IMR-90 (cell line): ENCODE results near the gene PLA2G4D. TPM values are rescaled to one million over a fixed set of nuclear protein-coding genes. Genes with fewer than 3 reads are reported as not detected.

Source experiments
- ATAC-seq: fragments of 200-7000 bp; cut with Tn5 transposase; 2 replicates; pipeline ENCODE4 v1.9.1; 2020; ENCODE audit warnings: low read depth, mild to moderate bottlenecking, moderate library complexity
- BruUV-seq: library from RNA; stranded (reverse); fragments of 400-500 nt; replicated peaks from 2 replicates; lab custom pipeline; 2021; lab: Mats Ljungman, UMichigan
- CTCF ChIA-PET: fragments of 300-600 bp; formaldehyde crosslinking; extraction: SDS; loops from one replicate; lab custom pipeline; 2021; ENCODE audit warnings: antibody characterized with exemption; lab: Yijun Ruan, JAX
- POLR2A ChIA-PET: fragments of 300-600 bp; sonication (Branson Sonifier 250); formaldehyde crosslinking; loops from one replicate; lab custom pipeline; 2022; ENCODE audit warnings: antibody characterized with exemption; ENCODE audit not compliant: unreplicated experiment; lab: Charles Lee
- DNase-seq: peaks from one replicate; pipeline ENCODE4 v3.0.0; 2013
- H2AFZ ChIP-seq: replicated peaks from 2 replicates; pipeline ENCODE3; 2013; ENCODE audit warnings: low read length, mild to moderate bottlenecking; ENCODE audit not compliant: poor library complexity
- H2AK5ac ChIP-seq: 2 replicates; pipeline ENCODE4 v1.6.1; 2013; ENCODE audit warnings: low read depth, low read length, inconsistent platforms
- H2AK9ac ChIP-seq: replicated peaks from 2 replicates; pipeline ENCODE3; 2013; ENCODE audit warnings: mild to moderate bottlenecking, low read depth, low read length, moderate library complexity; ENCODE audit not compliant: poor library complexity
- H2BK120ac ChIP-seq: 2 replicates; pipeline ENCODE4 v1.6.1; 2013; ENCODE audit warnings: low read depth, low read length, inconsistent platforms
- H2BK15ac ChIP-seq: 3 replicates; pipeline ENCODE4 v1.6.1; 2013; ENCODE audit warnings: low read depth, low read length, inconsistent platforms
- H2BK20ac ChIP-seq: 2 replicates; pipeline ENCODE4 v1.6.1; 2013; ENCODE audit warnings: low read depth, mild to moderate bottlenecking, inconsistent platforms, low read length, moderate library complexity
- H2BK5ac ChIP-seq: 2 replicates; pipeline ENCODE4 v1.6.1; 2013; ENCODE audit warnings: mild to moderate bottlenecking, low read depth, low read length, inconsistent platforms; ENCODE audit not compliant: poor library complexity, severe bottlenecking
- H3K14ac ChIP-seq: replicated peaks from 2 replicates; pipeline ENCODE4 v1.6.1; 2013; ENCODE audit warnings: low read depth, low read length, inconsistent platforms
- H3K18ac ChIP-seq: 2 replicates; pipeline ENCODE4 v1.6.1; 2013; ENCODE audit warnings: low read depth, low read length, control low read depth
- H3K23ac ChIP-seq: 2 replicates; pipeline ENCODE4 v1.6.1; 2013; ENCODE audit warnings: low read depth, low read length, inconsistent platforms
- H3K27ac ChIP-seq: 2 replicates; pipeline ENCODE4 v1.5.1; 2013; ENCODE audit warnings: mild to moderate bottlenecking, control low read depth, low read length; ENCODE audit not compliant: insufficient read depth
- H3K27me3 ChIP-seq: 2 replicates; pipeline ENCODE4 v1.6.1; 2013; ENCODE audit warnings: low read length; ENCODE audit not compliant: control insufficient read depth, insufficient read depth
- H3K36me3 ChIP-seq: 2 replicates; pipeline ENCODE4 v1.6.1; 2013; ENCODE audit warnings: low read length, mixed read lengths; ENCODE audit not compliant: control insufficient read depth, insufficient read depth
- H3K4ac ChIP-seq: 2 replicates; pipeline ENCODE4 v1.6.1; 2013; ENCODE audit warnings: low read depth, low read length, inconsistent platforms
- H3K4me1 ChIP-seq: 2 replicates; pipeline ENCODE4 v1.6.1; 2013; ENCODE audit warnings: low read length, mixed read lengths; ENCODE audit not compliant: control insufficient read depth, insufficient read depth
- H3K4me2 ChIP-seq: 2 replicates; pipeline ENCODE4 v1.6.1; 2013; ENCODE audit warnings: low read depth, mild to moderate bottlenecking, control low read depth, low read length, moderate library complexity
- H3K4me3 ChIP-seq: 2 replicates; pipeline ENCODE4 v1.5.1; 2013; ENCODE audit warnings: low read depth, mild to moderate bottlenecking, control low read depth, low read length, moderate library complexity; ENCODE audit not compliant: insufficient read depth
- H3K56ac ChIP-seq: 2 replicates; pipeline ENCODE4 v1.6.1; 2013; ENCODE audit warnings: low read length, inconsistent platforms; ENCODE audit not compliant: insufficient read depth; ENCODE audit errors: extremely low read depth
- H3K79me1 ChIP-seq, 2 experiments: 2 replicates each; pipeline ENCODE4 v1.6.1; 2013; ENCODE audit warnings: low read length in 2 of 2, inconsistent platforms in 1 of 2, low read depth in 1 of 2
- H3K9ac ChIP-seq: 2 replicates; pipeline ENCODE4 v1.6.1; 2013; ENCODE audit warnings: low read depth, low read length, control low read depth
- H3K9me1 ChIP-seq: 2 replicates; pipeline ENCODE4 v1.6.1; 2013; ENCODE audit warnings: low read length, inconsistent platforms; ENCODE audit not compliant: insufficient read depth
- H3K9me3 ChIP-seq: 2 replicates; pipeline ENCODE4 v1.6.1; 2013; ENCODE audit warnings: low read length; ENCODE audit not compliant: control insufficient read depth, insufficient read depth
- H4K20me1 ChIP-seq: 2 replicates; pipeline ENCODE4 v1.6.1; 2013; ENCODE audit warnings: low read length, inconsistent platforms; ENCODE audit not compliant: insufficient read depth
- H4K5ac ChIP-seq: 2 replicates; pipeline ENCODE4 v1.6.1; 2013; ENCODE audit warnings: mild to moderate bottlenecking, low read depth, low read length, control low read depth
- H4K8ac ChIP-seq, 2 experiments: 2 replicates each; pipeline ENCODE4 v1.6.1; 2013; ENCODE audit warnings: low read depth in 2 of 2, low read length in 2 of 2, control low read depth in 1 of 2, inconsistent platforms in 1 of 2
- H4K91ac ChIP-seq: 2 replicates; pipeline ENCODE4 v1.6.1; 2013; ENCODE audit warnings: low read depth, low read length, inconsistent platforms; ENCODE audit not compliant: insufficient read depth
- BHLHE40 ChIP-seq: fragments of 150-350 bp; IDR thresholded peaks from 2 replicates; pipeline ENCODE4 v1.6.1; 2016; ENCODE audit warnings: mild to moderate bottlenecking, low read depth, low read length
- ELK1 ChIP-seq: fragments of 150-350 bp; IDR thresholded peaks from 2 replicates; pipeline ENCODE4 v1.6.1; 2016; ENCODE audit warnings: low read depth, mild to moderate bottlenecking, low read length, moderate library complexity, borderline replicate concordance
- FOS ChIP-seq: fragments of 150-350 bp; IDR thresholded peaks from 2 replicates; pipeline ENCODE4 v1.6.1; 2016; ENCODE audit warnings: low read depth, low read length
- MAZ ChIP-seq: IDR thresholded peaks from 2 replicates; pipeline ENCODE4 v1.6.1; 2012; ENCODE audit warnings: low read depth, mild to moderate bottlenecking, low read length, improper control_type of control experiment, moderate library complexity, borderline replicate concordance
- MXI1 ChIP-seq: IDR thresholded peaks from 2 replicates; pipeline ENCODE4 v1.6.1; 2012; ENCODE audit warnings: low read depth, mild to moderate bottlenecking, low read length, moderate library complexity, borderline replicate concordance
- NFE2L2 ChIP-seq: fragments of 150-350 bp; IDR thresholded peaks from 2 replicates; pipeline ENCODE4 v1.6.1; 2016; ENCODE audit warnings: low read depth, mild to moderate bottlenecking, low read length
- POLR2A ChIP-seq: IDR thresholded peaks from 2 replicates; pipeline ENCODE4 v1.6.1; 2012; ENCODE audit warnings: mild to moderate bottlenecking, low read depth, low read length
- RAD21 ChIP-seq: IDR thresholded peaks from 2 replicates; pipeline ENCODE4 v1.6.1; 2012; ENCODE audit warnings: low read length, improper control_type of control experiment
- RCOR1 ChIP-seq: IDR thresholded peaks from 2 replicates; pipeline ENCODE4 v1.6.1; 2012; ENCODE audit warnings: mild to moderate bottlenecking, low read length, improper control_type of control experiment; ENCODE audit not compliant: insufficient replicate concordance
- SMC3 ChIP-seq: fragments of 150-350 bp; IDR thresholded peaks from 2 replicates; pipeline ENCODE4 v1.6.1; 2016; ENCODE audit warnings: low read depth, mild to moderate bottlenecking, antibody characterized with exemption, low read length, moderate library complexity
- USF2 ChIP-seq: fragments of 150-350 bp; IDR thresholded peaks from 2 replicates; pipeline ENCODE4 v1.6.1; 2017; ENCODE audit warnings: mild to moderate bottlenecking, antibody characterized with exemption, low read length, low read depth
- WGBS, 2 experiments: methylation state at CpG; one replicate each; pipeline versions ENCODE4 v1.1.5 to v1.1.7; 2013; ENCODE audit warnings: missing lambda C conversion rate in 2 of 2; ENCODE audit not compliant: insufficient read length in 1 of 2; ENCODE audit errors: extremely low coverage in 2 of 2; 5-methylcytosine and 5-hydroxymethylcytosine counted together
- dilution Hi-C: fragments of 300-500 bp; cut with HindIII; formaldehyde crosslinking; loops from one replicate; pipeline ENCODE4 v1.14.3; 2018; ENCODE audit warnings: low sequenced_read_pairs; ENCODE audit not compliant: unreplicated experiment
- in situ Hi-C: fragments of 300-500 bp; cut with MboI; formaldehyde crosslinking; loops from 3 replicates; pipeline ENCODE4 v1.14.3; 2019; ENCODE audit warnings: low sequenced_read_pairs, inconsistent platforms, mixed read lengths
- intact Hi-C: fragments of 100-400 bp; cut with micrococcal nuclease; formaldehyde crosslinking; loops from 2 replicates; pipeline ENCODE4 v1.10.0; 2022
- polyA plus RNA-seq, 3 experiments: library from polyadenylated mRNA; depleted of rRNA; stranded (reverse); fragments of >200 nt; gene quantifications; 2 replicates each; pipeline ENCODE4 v1.2.3, GENCODE V29; 2012; ENCODE audit warnings: low replicate concordance in 1 of 3
- total RNA-seq: library from RNA; depleted of rRNA; stranded (reverse); fragments of >200 nt; gene quantifications from 2 replicates; pipeline ENCODE4 v1.2.3, GENCODE V29; 2012
- TF ChIP-seq, protein P1 (sequence below): conservative IDR thresholded peaks from 2 replicates; pipeline ENCODE4 v1.5.1; 2012; ENCODE audit warnings: mild to moderate bottlenecking, low read depth, low read length, improper control_type of control experiment

PLA2G4D gene
- total and polyA plus RNA-seq, 2 of the 4 experiments (the other 2 are of a cell fraction) = not detected

DNA sequence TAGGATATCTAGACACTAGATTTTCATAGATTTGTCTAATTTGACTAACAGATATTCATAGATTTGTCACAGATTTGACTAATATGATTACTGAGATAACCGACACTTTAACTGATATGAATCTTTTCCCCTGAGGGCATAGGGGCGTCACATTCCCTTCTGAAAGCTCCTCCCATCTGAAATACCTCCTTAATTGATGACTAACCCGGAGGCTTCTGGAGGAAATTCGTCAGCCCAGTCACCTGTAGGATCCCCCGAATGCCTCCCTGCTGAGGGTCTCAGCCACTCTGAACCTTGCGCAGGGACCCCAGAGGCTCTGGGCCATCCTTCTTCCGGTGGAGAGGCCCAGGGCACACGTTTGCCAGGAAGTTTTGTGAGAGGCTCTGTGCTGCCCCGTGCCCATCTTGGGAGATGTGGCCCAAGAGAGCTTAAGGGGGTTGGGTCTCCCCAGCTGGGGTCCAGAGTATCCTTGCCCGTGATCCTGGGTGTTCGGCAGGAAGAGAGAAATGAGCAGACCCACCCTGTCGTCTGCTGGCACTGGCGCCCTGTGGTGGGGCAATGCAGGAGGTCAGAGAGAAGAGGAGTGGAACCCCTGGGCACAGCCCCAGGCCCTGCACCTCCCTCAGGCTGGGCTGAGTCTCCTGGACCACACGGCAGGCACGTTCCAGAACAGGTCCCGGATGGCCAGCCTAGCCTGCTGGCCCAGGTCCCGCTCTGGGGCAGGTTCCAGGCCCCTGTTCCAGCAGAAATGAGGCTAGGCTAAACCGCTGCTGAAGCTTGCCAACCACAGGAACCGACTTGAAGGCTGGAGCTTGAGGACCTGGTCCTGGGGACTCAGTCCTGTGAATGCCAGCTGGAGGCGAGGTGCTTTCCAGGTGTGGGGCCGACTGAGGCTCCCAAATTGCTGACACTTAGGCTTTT lies 1.7 kb downstream of the PLA2G4D start:
- dilution Hi-C loops = no loop called here

More for the DNA sequence above, 1.7 kb downstream of the PLA2G4D start:
- TF ChIP-seq NFE2L2 (no peak), POLR2A (no peak), RCOR1 (no peak), MXI1 (no peak), RAD21 (no peak), BHLHE40 (no peak), MAZ (no peak), ELK1 (no peak), USF2 (no peak), FOS (no peak), SMC3 (no peak)
- TF ChIP-seq, protein P1, sequence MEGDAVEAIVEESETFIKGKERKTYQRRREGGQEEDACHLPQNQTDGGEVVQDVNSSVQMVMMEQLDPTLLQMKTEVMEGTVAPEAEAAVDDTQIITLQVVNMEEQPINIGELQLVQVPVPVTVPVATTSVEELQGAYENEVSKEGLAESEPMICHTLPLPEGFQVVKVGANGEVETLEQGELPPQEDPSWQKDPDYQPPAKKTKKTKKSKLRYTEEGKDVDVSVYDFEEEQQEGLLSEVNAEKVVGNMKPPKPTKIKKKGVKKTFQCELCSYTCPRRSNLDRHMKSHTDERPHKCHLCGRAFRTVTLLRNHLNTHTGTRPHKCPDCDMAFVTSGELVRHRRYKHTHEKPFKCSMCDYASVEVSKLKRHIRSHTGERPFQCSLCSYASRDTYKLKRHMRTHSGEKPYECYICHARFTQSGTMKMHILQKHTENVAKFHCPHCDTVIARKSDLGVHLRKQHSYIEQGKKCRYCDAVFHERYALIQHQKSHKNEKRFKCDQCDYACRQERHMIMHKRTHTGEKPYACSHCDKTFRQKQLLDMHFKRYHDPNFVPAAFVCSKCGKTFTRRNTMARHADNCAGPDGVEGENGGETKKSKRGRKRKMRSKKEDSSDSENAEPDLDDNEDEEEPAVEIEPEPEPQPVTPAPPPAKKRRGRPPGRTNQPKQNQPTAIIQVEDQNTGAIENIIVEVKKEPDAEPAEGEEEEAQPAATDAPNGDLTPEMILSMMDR = no peak
- H3K9me1 ChIP-seq = no peaks in the 10 kb centered on the region
- H2AK5ac ChIP-seq = no peak overlapping the region
- no peak overlapping the region for H4K91ac ChIP-seq
- H3K4me2 ChIP-seq = no peak overlapping the region
- H2BK5ac ChIP-seq = no peak overlapping the region
- H3K4me3 ChIP-seq = no peak overlapping the region
- H2BK120ac ChIP-seq = no peak overlapping the region
- BruUV-seq = no TSS peak
- H4K8ac ChIP-seq = no peak overlapping the region
- ATAC-seq (no peak), DNase-seq (no peak)
- no peak overlapping the region for H2BK15ac ChIP-seq
- no peak overlapping the region for H3K4ac ChIP-seq
- peaks cover 65% of the 10 kb centered on the region for H3K27me3 ChIP-seq
- POLR2A ChIA-PET = interaction anchor here (0.6 kb wide), 1 partner anchor 42 kb away, joined by 3 read pairs; no protein-coding TSS in a partner anchor
- no peak overlapping the region for H3K23ac ChIP-seq
- intact Hi-C loops = no loop called here
- H3K79me1 ChIP-seq = no peaks in the 10 kb centered on the region
- H3K14ac ChIP-seq = no peak overlapping the region
- H2AK9ac ChIP-seq = no peak overlapping the region
- no peak overlapping the region for H2BK20ac ChIP-seq
- H3K9me3 ChIP-seq = no peaks in the 10 kb centered on the region; the same call in 1 of the 2 replicates
- CTCF ChIA-PET = interaction anchor here (1.3 kb wide), 1 partner anchor 8 kb away, joined by 3 read pairs; no protein-coding TSS in a partner anchor
- H3K27ac ChIP-seq = no peak overlapping the region
- no peak overlapping the region for H3K56ac ChIP-seq
- H3K18ac ChIP-seq = no peak overlapping the region
- WGBS, 2 experiments = 72% methylated on average over 4 of the region's 21 CpGs; no CpG with 5 or more reads in 1 of the 2 experiments
- H4K20me1 ChIP-seq = no peaks in the 10 kb centered on the region
- H3K36me3 ChIP-seq = no peaks in the 10 kb centered on the region
- H4K5ac ChIP-seq = no peak overlapping the region
- in situ Hi-C loops = no loop called here
- H2AFZ ChIP-seq = no peak overlapping the region
- no peaks in the 10 kb centered on the region for H3K4me1 ChIP-seq
- H3K9ac ChIP-seq = no peak overlapping the region
